ENCODE data around the gene RFLNA.

- TF ChIP-seq EZH2 (optimal IDR thresholded peaks at IDR 0.05; ENCODE audit: low read depth, low read length): no peak
- no peak for TF ChIP-seq CTCF (IDR thresholded peaks at IDR 0.05; ENCODE audit: low read length)
- no peak for TF ChIP-seq EZH2phosphoT487 (IDR thresholded peaks at IDR 0.05; ENCODE audit: low read length)
Measured at GRCh38 chr12:124259154-124260066, 35.5 kb upstream of the RFLNA start.
